Thyroid gland (tissue), 4 donors: ENCODE results near the gene ANO6. TPM values are rescaled to one million over a fixed set of nuclear protein-coding genes. Genes with fewer than 3 reads are reported as not detected.

Experiments used
- DNase-seq, 2 donors: peaks; one replicate each; pipeline ENCODE4 v3.0.0-alpha.2; 2019
- H3K27ac ChIP-seq, 3 donors: fragments of 200-600 bp; sonication (generic); 1 replicate in 2 of 3; 2 replicates in 1 of 3; pipeline ENCODE4 v1.5.1; 2016 to 2019; ENCODE audit warnings: mild to moderate bottlenecking in 1 of 3, moderate library complexity in 1 of 3
- H3K27me3 ChIP-seq: fragments of 200-600 bp; sonication (generic); one replicate; pipeline ENCODE4 v1.5.1; 2019
- H3K36me3 ChIP-seq, 2 donors: fragments of 200-600 bp; sonication (generic); one replicate each; pipeline ENCODE4 v1.5.1; 2016 to 2019
- H3K4me1 ChIP-seq, 2 donors: fragments of 200-600 bp; sonication (generic); one replicate each; pipeline ENCODE4 v1.5.1; 2017 to 2019
- H3K4me3 ChIP-seq, 3 donors: fragments of 200-600 bp; sonication (generic); replicated peaks in 1 of 3; 1 replicate in 2 of 3; 2 replicates in 1 of 3; pipeline ENCODE4 v1.5.1; 2016; ENCODE audit warnings: mild to moderate bottlenecking in 1 of 3
- H3K9me3 ChIP-seq: fragments of 200-600 bp; sonication (generic); one replicate; pipeline ENCODE4 v1.5.1; 2017
- POLR2A ChIP-seq, 2 donors: fragments of 450-650 bp; IDR thresholded peaks; one replicate each; pipeline ENCODE4 v1.6.1; 2017; ENCODE audit warnings: antibody characterized with exemption in 2 of 2, mild to moderate bottlenecking in 2 of 2, moderate library complexity in 1 of 2
- WGBS, 2 donors: methylation state at CpG; one replicate each; pipeline ENCODE4 v1.1.5; 2017; 5-methylcytosine and 5-hydroxymethylcytosine counted together
- intact Hi-C: fragments of 100-400 bp; cut with DNase I; formaldehyde crosslinking; loops from one replicate; pipeline ENCODE4 v1.15.1; 2023
- total RNA-seq, 4 donors: library from RNA; depleted of rRNA; stranded (reverse); fragments of >200 nt; gene quantifications; one replicate each; pipeline ENCODE4 v1.2.3, GENCODE V29; 2016
- TF ChIP-seq, protein P1 (sequence below), 6 experiments: fragments of 200-600 bp in 3 of 6; fragments of 450-650 bp in 3 of 6; sonication (generic) in 3 of 6; IDR thresholded peaks; one replicate each; pipeline ENCODE4 v1.5.1; 2016 to 2019; ENCODE audit warnings: antibody characterized with exemption in 6 of 6, mild to moderate bottlenecking in 2 of 6, inconsistent platforms in 1 of 6, moderate library complexity in 1 of 6

The ANO6 gene
- total RNA-seq, 4 donors from 2014 or later = 37.3 to 61.1 (median 48.1) TPM

DNA sequence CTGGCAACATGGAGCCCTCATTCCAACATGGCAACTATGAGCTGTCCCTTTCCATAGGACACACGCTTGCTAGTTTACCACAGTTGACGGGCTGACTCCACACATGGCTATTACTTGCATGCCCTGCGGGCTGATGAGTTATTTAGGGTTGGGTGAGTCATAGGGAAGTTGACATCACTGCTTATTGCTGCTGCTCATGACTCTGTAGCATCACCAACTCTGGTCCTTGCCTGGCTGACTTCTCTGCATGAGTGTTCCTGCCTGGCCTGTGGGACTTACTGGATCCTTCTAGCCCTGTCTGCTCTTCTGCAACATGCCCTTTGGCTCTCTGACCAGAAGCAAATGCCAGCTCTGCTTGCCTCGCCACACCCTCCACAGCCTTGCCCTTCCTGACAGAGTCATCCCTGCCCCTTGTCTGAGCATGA lies 199.5 kb downstream of the ANO6 start:
- no peak for DNase-seq
- intact Hi-C loops = no loop called here
- no peaks in the 10 kb centered on the region for H3K4me1 ChIP-seq
- H3K27ac ChIP-seq = no peak overlapping the region
- H3K4me3 ChIP-seq = no peak overlapping the region
- no peaks in the 10 kb centered on the region for H3K9me3 ChIP-seq
- no peaks in the 10 kb centered on the region for H3K27me3 ChIP-seq
- H3K36me3 ChIP-seq = peaks cover 0 to 12% of the 10 kb centered on the region in 2 donors
- 69 to 78% methylated on average over 4 of the region's 4 CpGs for WGBS, 2 donors
- no peak for TF ChIP-seq POLR2A (IDR thresholded peaks at IDR 0.05)

DNA sequence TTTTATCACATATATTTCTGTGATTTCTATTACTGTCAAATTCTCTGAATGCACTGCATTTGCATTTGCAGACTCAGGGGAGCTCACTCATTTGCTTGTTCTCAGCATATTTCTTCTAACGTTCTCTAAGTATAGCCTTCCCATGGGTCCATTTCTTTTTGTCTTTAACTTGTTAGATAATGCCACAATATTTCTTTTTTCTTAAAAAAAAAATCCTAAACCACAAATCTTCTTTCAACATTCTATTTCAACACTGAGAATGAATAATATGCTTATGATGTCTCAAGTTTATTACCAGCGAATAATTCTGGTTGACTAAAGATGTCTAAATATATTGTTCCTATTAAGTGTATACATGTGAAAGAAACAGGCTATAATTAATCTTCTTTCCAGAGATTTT lies 200.2 kb downstream of the ANO6 start:
- H3K36me3 ChIP-seq = peaks cover 0 to 8% of the 10 kb centered on the region in 2 donors
- 78 to 81% methylated on average over 2 of the region's 2 CpGs for WGBS, 2 donors
- H3K27ac ChIP-seq = no peak overlapping the region
- H3K9me3 ChIP-seq = no peaks in the 10 kb centered on the region
- no peak for DNase-seq
- no peak overlapping the region for H3K4me3 ChIP-seq
- intact Hi-C loops = no loop called here
- no peak for TF ChIP-seq POLR2A (IDR thresholded peaks at IDR 0.05)
- TF ChIP-seq, protein P1, sequence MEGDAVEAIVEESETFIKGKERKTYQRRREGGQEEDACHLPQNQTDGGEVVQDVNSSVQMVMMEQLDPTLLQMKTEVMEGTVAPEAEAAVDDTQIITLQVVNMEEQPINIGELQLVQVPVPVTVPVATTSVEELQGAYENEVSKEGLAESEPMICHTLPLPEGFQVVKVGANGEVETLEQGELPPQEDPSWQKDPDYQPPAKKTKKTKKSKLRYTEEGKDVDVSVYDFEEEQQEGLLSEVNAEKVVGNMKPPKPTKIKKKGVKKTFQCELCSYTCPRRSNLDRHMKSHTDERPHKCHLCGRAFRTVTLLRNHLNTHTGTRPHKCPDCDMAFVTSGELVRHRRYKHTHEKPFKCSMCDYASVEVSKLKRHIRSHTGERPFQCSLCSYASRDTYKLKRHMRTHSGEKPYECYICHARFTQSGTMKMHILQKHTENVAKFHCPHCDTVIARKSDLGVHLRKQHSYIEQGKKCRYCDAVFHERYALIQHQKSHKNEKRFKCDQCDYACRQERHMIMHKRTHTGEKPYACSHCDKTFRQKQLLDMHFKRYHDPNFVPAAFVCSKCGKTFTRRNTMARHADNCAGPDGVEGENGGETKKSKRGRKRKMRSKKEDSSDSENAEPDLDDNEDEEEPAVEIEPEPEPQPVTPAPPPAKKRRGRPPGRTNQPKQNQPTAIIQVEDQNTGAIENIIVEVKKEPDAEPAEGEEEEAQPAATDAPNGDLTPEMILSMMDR (IDR thresholded peaks at IDR 0.05) = no peak
- H3K4me1 ChIP-seq = no peaks in the 10 kb centered on the region
- no peaks in the 10 kb centered on the region for H3K27me3 ChIP-seq

DNA sequence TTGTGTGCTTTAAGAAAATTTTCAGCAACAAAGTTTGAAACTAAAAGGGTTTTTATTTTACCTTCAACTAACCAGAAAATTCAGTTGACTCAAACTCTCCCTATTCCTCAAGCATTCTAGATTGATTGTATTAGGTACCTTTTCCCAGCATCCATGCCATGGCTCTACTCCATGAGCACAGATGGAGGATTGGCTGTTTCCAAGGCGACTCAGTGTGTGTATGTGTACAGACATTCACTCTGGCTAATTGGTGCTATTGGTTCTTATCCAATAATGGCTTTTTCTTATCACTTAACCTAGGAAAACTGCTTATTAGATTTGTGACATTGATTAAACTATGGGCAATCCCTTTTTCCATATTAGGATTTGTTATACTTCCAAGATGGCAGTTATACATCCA lies 202.6 kb downstream of the ANO6 start:
- no peak for DNase-seq
- H3K27me3 ChIP-seq = no peaks in the 10 kb centered on the region
- TF ChIP-seq, protein P1 (IDR thresholded peaks at IDR 0.05) = no peak
- TF ChIP-seq POLR2A (IDR thresholded peaks at IDR 0.05) = no peak
- no peak overlapping the region for H3K27ac ChIP-seq
- H3K4me1 ChIP-seq = no peaks in the 10 kb centered on the region
- H3K4me3 ChIP-seq = no peak overlapping the region
- H3K9me3 ChIP-seq = no peaks in the 10 kb centered on the region
- 91 to 100% methylated on average over 1 of the region's 1 CpG for WGBS, 2 donors
- intact Hi-C loops = no loop called here
- H3K36me3 ChIP-seq = no peaks in the 10 kb centered on the region

DNA sequence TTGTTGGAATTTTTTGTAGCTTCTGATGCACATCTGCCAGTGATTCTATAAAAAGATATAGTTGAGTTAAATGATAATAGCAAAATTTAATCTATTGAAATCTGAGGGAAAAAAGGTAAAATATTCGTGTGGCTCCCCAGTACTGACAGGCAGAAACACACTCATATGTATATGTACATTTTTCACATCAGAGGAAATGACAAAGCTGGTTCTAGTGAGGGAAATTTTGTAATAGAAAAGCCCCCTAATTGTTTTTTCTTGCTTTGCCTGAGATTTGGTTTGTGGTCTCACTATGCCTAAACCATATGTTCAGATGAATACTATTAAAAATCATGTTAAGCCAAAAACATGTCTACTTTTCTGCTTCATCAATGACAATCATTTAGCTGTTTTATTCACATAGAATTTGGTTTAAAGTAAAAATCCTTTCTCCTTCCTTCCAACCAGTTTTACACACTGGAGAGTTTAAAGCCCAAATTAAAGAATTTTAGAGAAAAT lies 203.5 kb downstream of the ANO6 start:
- Histone ChIP-seq H3K27ac (no peak overlapping the region), H3K4me3 (no peak overlapping the region), H3K27me3 (no peaks in the 10 kb centered on the region), H3K9me3 (no peaks in the 10 kb centered on the region), H3K36me3 (no peaks in the 10 kb centered on the region), H3K4me1 (no peaks in the 10 kb centered on the region)
- DNase-seq = no peak
- intact Hi-C loops = no loop called here
- no peak for TF ChIP-seq POLR2A (IDR thresholded peaks at IDR 0.05)
- TF ChIP-seq, protein P1 (IDR thresholded peaks at IDR 0.05) = no peak
- 84 to 97% methylated on average over 1 of the region's 1 CpG for WGBS, 2 donors

DNA sequence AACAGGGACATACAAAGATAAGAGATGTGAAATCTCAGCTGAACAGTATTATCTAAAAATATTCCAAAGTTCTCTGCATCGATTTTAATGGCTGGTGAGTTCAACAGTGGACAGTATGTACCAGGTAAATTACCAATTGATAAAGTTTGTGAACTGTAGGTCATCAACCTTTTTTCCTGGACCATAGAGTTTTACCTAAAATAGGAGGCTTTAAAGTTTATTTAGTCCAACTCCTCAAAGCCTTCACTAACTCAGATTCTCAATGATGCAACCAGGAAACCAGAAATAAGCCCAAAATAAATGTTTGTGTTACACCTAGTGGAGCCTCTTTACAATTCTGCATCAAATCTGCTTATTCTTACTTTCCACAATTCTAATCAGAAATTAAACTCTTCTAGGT lies 205.8 kb downstream of the ANO6 start:
- H3K27me3 ChIP-seq = no peaks in the 10 kb centered on the region
- H3K4me3 ChIP-seq = no peak overlapping the region
- no peak for DNase-seq
- no peaks in the 10 kb centered on the region for H3K4me1 ChIP-seq
- TF ChIP-seq POLR2A (IDR thresholded peaks at IDR 0.05) = no peak
- TF ChIP-seq, protein P1 (IDR thresholded peaks at IDR 0.05) = no peak
- no peak overlapping the region for H3K27ac ChIP-seq
- 91 to 98% methylated on average over 1 of the region's 1 CpG for WGBS, 2 donors
- no peaks in the 10 kb centered on the region for H3K36me3 ChIP-seq
- intact Hi-C loops = no loop called here
- H3K9me3 ChIP-seq = no peaks in the 10 kb centered on the region

DNA sequence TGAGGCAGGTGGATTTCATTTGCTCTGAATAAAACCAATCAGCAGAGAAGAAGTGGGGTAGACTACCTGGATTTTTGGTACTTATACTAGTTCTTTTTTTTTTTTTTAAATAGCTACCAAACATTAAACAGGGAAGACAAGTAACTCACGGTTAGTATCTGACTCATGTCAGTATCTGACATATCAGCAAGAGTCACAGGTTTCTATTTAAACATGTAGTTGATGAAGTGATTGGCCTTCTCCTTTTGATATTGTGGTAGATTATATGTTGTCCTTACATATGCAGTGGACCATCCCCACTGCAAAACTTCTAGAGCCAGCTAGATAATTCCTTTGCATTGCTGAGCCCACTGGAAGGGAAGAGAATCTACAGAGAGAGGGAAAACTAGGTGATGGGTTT lies 208.0 kb downstream of the ANO6 start:
- 91 to 93% methylated on average over 1 of the region's 1 CpG for WGBS, 2 donors

More for the DNA sequence above, 208.0 kb downstream of the ANO6 start:
- DNase-seq = no peak
- Histone ChIP-seq H3K9me3 (no peaks in the 10 kb centered on the region), H3K4me1 (no peaks in the 10 kb centered on the region), H3K4me3 (no peak overlapping the region), H3K36me3 (no peaks in the 10 kb centered on the region), H3K27ac (no peak overlapping the region), H3K27me3 (no peaks in the 10 kb centered on the region)
- TF ChIP-seq, protein P1 (IDR thresholded peaks at IDR 0.05) = no peak
- no peak for TF ChIP-seq POLR2A (IDR thresholded peaks at IDR 0.05)
- intact Hi-C loops = no loop called here
